GM12865 (cell line): ENCODE measurements around the gene UBE2J2.

Experiments used
- DNase-seq: peaks from one replicate; pipeline ENCODE4 v3.0.0; 2010; ENCODE audit warnings: low read depth
- H3K4me3 ChIP-seq: 2 replicates; pipeline ENCODE4 v1.5.1; 2011; ENCODE audit warnings: mild to moderate bottlenecking, low read depth, low read length, control low read depth
- CTCF ChIP-seq: IDR thresholded peaks from 2 replicates; pipeline ENCODE4 v1.5.1; 2011; ENCODE audit warnings: low read length, control low read depth, low read depth, inconsistent platforms; ENCODE audit not compliant: insufficient read depth; ENCODE audit errors: missing control alignments

UBE2J2 gene

DNA sequence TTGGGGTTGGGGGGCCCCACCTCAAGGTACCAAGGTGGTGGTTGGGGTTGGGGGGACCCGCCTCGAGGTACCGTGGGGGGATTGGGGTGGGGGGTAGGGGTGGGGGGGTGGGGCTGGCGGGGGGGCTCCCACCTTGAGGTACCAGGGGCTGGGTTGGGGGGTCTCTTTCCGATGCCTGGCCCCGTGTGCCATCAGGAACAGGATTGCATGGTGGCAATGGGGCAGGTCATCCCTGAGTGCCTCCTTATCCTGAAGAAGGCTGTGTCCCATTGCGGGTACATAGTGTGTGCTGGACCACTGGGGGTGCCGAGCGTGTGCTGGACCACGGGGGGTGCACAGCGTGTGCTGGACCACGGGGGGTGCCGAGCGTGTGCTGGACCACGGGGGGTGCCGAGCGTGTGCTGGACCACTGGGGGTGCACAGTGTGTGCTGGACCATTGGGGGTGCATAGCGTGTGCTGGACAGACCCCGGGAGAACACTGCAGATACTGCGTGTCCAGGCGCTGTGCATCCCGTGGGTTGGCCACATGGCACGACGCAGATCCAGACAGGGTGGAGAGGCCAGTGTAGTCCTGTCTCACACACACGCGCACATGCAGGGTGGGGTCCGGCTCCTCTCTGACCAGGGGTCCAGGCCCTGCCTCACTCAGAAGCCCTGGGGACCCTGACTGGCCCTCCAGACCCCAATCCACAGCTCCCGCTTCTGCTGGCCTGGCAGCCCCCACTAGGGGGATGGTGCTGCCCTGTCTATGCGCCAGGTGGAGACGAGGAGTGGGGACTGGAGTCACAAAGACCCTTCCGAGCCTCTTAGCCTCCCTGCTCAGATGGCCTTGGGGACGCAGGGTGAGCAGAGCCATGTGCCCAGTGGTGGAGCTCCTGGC lies 10.8 kb upstream of the UBE2J2 start:
- TF ChIP-seq CTCF: no peak
- H3K4me3 ChIP-seq: no peak overlapping the region
- no peak for DNase-seq

- H3K4me3 ChIP-seq: no peak overlapping the region
- DNase-seq: peak; percentile 41
- no peak for TF ChIP-seq CTCF
Observed at GRCh38 chr1:1283821-1284220, 10.2 kb upstream of the UBE2J2 start.

- no peak for DNase-seq
- H3K4me3 ChIP-seq: no peak overlapping the region
- TF ChIP-seq CTCF: no peak
Observed at GRCh38 chr1:1282998-1283397, 9.3 kb upstream of the UBE2J2 start.

GRCh38 chr1:1281533-1282321 lies 8.1 kb upstream of the UBE2J2 start:
- no peak overlapping the region for H3K4me3 ChIP-seq
- TF ChIP-seq CTCF: no peak
- DNase-seq: no peak

GRCh38 chr1:1280782-1281481 lies 7.3 kb upstream of the UBE2J2 start:
- no peak for TF ChIP-seq CTCF
- no peak for DNase-seq
- no peak overlapping the region for H3K4me3 ChIP-seq

GRCh38 chr1:1279028-1279427 lies 5.4 kb upstream of the UBE2J2 start:
- H3K4me3 ChIP-seq: no peak overlapping the region
- no peak for TF ChIP-seq CTCF
- DNase-seq: no peak
